Body of pancreas (tissue), 4 donors: Measurements from ENCODE around the gene ITGB6. TPM values are rescaled to one million over a fixed set of nuclear protein-coding genes. Genes with fewer than 3 reads are reported as not detected.
"Not testable (repeated sequence)": the region's sequence is repeated elsewhere in the genome, so short reads cannot be mapped to it uniquely, and the experiment has no call there.

Experiments
- ATAC-seq: fragments of 150-250 bp; one replicate; pipeline ENCODE4 v1.9.1; 2016
- DNase-seq, 4 donors: peaks; one replicate each; pipeline ENCODE4 v3.0.0-alpha.2; 2019
- H3K27ac ChIP-seq, 4 donors: fragments of 200-600 bp; sonication (generic); 1 replicate in 3 of 4; 2 replicates in 1 of 4; pipeline versions ENCODE4 v1.5.1 to v1.6.1; 2016 to 2019; ENCODE audit warnings: mild to moderate bottlenecking in 1 of 4, mixed read lengths in 1 of 4, moderate library complexity in 1 of 4
- H3K27me3 ChIP-seq, 2 donors: fragments of 200-600 bp; sonication (generic); one replicate each; pipeline ENCODE4 v1.6.0; 2016; ENCODE audit warnings: mild to moderate bottlenecking in 1 of 2
- H3K36me3 ChIP-seq, 2 donors: fragments of 200-600 bp; sonication (generic); replicated peaks in 1 of 2; 2 replicates each; pipeline ENCODE4 v1.5.1; 2016; ENCODE audit warnings: low read depth in 2 of 2; ENCODE audit not compliant: insufficient read depth in 1 of 2
- H3K4me1 ChIP-seq: fragments of 200-600 bp; sonication (generic); one replicate; pipeline ENCODE4 v1.6.0; 2016
- H3K4me3 ChIP-seq, 2 donors: fragments of 200-600 bp; sonication (generic); 1 replicate in 1 of 2; 2 replicates in 1 of 2; pipeline ENCODE4 v1.5.1; 2016 to 2019
- H3K9me3 ChIP-seq, 3 donors: fragments of 200-600 bp; sonication (generic); 1 replicate in 2 of 3; 2 replicates in 1 of 3; pipeline ENCODE4 v1.5.1; 2016
- POLR2A ChIP-seq, 3 donors: fragments of 450-650 bp; IDR thresholded peaks; one replicate each; pipeline ENCODE4 v1.6.1; 2016; ENCODE audit warnings: antibody characterized with exemption in 3 of 3, mild to moderate bottlenecking in 2 of 3
- WGBS, 2 donors: methylation state at CpG; one replicate each; pipeline ENCODE4 v1.1.5; 2017; 5-methylcytosine and 5-hydroxymethylcytosine counted together
- intact Hi-C: fragments of 100-400 bp; cut with DNase I; formaldehyde crosslinking; loops from one replicate; pipeline ENCODE4 v1.15.1; 2023
- total RNA-seq, 2 donors: library from RNA; depleted of rRNA; stranded (reverse); fragments of >200 nt; gene quantifications; one replicate each; pipeline ENCODE4 v1.1.0, GENCODE V29; 2016
- TF ChIP-seq, protein P1 (sequence below), 7 experiments: fragments of 450-650 bp in 4 of 7; fragments of 200-600 bp in 3 of 7; sonication (generic) in 3 of 7; IDR thresholded peaks; one replicate each; pipeline ENCODE4 v1.5.1; 2016 to 2019; ENCODE audit warnings: antibody characterized with exemption in 7 of 7

ITGB6 gene
- total RNA-seq, 2 donors from 2014 or later, result 5.3 to 9.9 TPM

DNA sequence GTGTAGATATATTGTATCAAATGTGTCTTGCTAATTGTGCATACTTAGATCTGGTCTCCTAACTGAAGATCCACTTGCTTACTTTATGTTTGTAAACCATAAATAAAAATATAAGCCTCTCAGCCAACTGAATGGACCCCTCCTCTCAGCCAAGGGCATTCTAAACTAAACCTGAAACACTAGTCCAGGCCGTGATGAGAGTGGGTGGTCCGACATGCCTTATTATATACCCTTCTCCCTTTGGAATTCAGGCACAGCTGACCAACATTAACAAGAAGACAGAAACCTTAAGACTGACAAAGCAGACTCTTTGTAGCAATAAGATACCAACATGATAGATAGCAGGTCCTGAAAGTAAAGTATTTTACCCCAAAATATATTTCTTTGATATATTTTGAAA is 73.3 kb downstream of the ITGB6 start:
- DNase-seq (no peak), ATAC-seq (no peak)
- H3K27me3 ChIP-seq, result no peaks in the 10 kb centered on the region
- no peaks in the 10 kb centered on the region for H3K4me1 ChIP-seq
- intact Hi-C loops, result no loop called here
- H3K9me3 ChIP-seq, result no peaks in the 10 kb centered on the region
- no peak overlapping the region for H3K27ac ChIP-seq
- WGBS, 2 donors, result 90% methylated on average over 2 of the region's 2 CpGs
- no peaks in the 10 kb centered on the region for H3K36me3 ChIP-seq
- TF ChIP-seq POLR2A (IDR thresholded peaks at IDR 0.05), result no peak
- TF ChIP-seq, protein P1, sequence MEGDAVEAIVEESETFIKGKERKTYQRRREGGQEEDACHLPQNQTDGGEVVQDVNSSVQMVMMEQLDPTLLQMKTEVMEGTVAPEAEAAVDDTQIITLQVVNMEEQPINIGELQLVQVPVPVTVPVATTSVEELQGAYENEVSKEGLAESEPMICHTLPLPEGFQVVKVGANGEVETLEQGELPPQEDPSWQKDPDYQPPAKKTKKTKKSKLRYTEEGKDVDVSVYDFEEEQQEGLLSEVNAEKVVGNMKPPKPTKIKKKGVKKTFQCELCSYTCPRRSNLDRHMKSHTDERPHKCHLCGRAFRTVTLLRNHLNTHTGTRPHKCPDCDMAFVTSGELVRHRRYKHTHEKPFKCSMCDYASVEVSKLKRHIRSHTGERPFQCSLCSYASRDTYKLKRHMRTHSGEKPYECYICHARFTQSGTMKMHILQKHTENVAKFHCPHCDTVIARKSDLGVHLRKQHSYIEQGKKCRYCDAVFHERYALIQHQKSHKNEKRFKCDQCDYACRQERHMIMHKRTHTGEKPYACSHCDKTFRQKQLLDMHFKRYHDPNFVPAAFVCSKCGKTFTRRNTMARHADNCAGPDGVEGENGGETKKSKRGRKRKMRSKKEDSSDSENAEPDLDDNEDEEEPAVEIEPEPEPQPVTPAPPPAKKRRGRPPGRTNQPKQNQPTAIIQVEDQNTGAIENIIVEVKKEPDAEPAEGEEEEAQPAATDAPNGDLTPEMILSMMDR (IDR thresholded peaks at IDR 0.05), result no peak
- no peak overlapping the region for H3K4me3 ChIP-seq

DNA sequence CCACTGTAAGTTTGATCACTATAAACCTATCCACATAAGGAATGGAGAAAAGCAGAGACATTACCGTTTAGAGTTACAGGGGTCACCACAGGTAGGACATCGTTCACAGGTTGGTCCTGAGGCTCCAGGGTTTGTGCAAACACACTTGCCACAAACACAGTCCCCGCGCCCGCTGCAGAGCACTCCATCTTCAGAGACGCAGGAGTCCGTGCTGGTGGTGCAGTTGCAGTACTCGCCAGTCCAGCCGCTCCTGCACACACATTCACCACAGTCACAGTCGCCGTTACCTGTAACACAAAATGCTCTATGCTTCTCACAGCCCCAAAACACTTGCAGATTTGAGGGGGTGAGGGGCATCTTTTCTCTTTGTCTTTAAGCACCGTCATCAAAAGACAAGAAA is 73.8 kb downstream of the ITGB6 start:
- H3K27ac ChIP-seq, result no peak overlapping the region
- ATAC-seq (no peak), DNase-seq (no peak)
- WGBS, 2 donors, result 78 to 82% methylated on average over 12 of the region's 12 CpGs
- intact Hi-C loops, result no loop called here
- no peak overlapping the region for H3K4me3 ChIP-seq
- H3K9me3 ChIP-seq, result no peaks in the 10 kb centered on the region
- no peaks in the 10 kb centered on the region for H3K27me3 ChIP-seq
- TF ChIP-seq, protein P1 (IDR thresholded peaks at IDR 0.05), result no peak
- TF ChIP-seq POLR2A (IDR thresholded peaks at IDR 0.05), result no peak
- no peaks in the 10 kb centered on the region for H3K36me3 ChIP-seq
- no peaks in the 10 kb centered on the region for H3K4me1 ChIP-seq

DNA sequence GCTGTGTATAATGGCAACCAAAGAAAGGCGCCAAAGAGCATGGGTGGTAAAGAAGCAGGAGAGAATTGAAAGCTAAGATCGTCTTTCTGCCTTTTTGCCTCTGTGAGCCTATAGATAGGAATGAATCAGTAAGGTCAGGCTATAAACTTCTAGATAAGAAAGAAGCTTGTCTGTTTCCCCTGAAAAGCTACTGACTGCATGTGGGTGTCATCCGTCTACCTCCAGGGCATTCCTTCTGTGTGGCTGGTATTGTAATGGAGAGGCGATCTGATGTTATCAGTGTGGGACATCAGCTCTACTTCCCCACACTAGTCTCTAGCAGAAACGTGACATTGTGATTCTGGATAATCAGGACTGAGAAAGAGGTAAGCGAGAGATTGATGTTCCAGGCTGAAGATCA is 74.2 kb downstream of the ITGB6 start:
- no peak for ATAC-seq
- no peak for TF ChIP-seq POLR2A (IDR thresholded peaks at IDR 0.05)
- TF ChIP-seq, protein P1 (IDR thresholded peaks at IDR 0.05), result no peak

DNA sequence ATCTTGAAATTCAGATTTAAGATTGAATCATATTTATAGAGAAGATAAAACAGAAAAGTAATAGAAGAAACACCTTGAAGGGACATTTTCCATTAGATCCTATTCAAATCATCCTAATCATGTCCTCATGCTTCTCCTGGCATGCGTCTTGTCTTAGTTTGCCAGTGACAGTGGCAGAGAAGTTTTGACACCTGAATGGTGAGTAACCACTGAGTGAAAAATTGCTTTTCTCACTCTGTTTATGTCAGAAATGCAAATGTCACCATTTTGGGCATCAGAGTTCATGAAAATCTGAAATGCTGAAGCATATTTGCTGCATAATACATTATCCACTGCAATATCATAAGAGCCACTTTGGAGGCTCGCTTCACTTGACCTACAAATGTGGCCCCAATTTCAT is 74.7 kb downstream of the ITGB6 start:
- TF ChIP-seq, protein P1 (IDR thresholded peaks at IDR 0.05), result no peak
- TF ChIP-seq POLR2A (IDR thresholded peaks at IDR 0.05), result no peak
- H3K4me1 ChIP-seq, result no peaks in the 10 kb centered on the region
- DNase-seq (no peak), ATAC-seq (no peak)
- H3K9me3 ChIP-seq, result no peaks in the 10 kb centered on the region
- no peak overlapping the region for H3K4me3 ChIP-seq
- intact Hi-C loops, result no loop called here
- WGBS, 2 donors, result 96% methylated on average over 2 of the region's 2 CpGs
- H3K36me3 ChIP-seq, result no peaks in the 10 kb centered on the region
- no peak overlapping the region for H3K27ac ChIP-seq
- no peaks in the 10 kb centered on the region for H3K27me3 ChIP-seq

More for the DNA sequence above, 74.2 kb downstream of the ITGB6 start:
- intact Hi-C loops, result no loop called here
- Histone ChIP-seq H3K27me3 (no peaks in the 10 kb centered on the region), H3K4me1 (no peaks in the 10 kb centered on the region), H3K27ac (no peak overlapping the region), H3K4me3 (no peak overlapping the region), H3K36me3 (no peaks in the 10 kb centered on the region), H3K9me3 (no peaks in the 10 kb centered on the region)
- DNase-seq, result no peak
- WGBS, 2 donors, result 83 to 84% methylated on average over 6 of the region's 6 CpGs

DNA sequence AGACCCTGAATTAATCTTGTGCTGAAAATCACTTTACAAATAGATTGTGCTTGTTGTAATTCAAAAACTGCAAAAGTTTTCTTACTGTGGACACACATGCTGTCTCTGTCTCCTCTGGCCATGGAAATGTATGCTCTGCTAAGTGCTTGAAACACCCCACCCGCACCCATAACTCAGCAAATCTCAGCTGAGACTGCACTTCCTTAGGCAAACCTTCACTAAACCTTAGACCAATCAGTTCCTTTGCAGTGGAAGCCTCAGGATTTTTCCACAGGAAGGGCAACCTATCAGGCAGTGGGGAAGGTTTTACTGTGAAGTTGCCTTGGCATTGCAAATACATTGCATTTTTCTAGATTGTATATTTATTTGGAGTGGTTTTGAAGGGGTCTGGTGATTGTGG is 75.5 kb downstream of the ITGB6 start:
- no peak for TF ChIP-seq POLR2A (IDR thresholded peaks at IDR 0.05)
- TF ChIP-seq, protein P1 (IDR thresholded peaks at IDR 0.05), result no peak
- intact Hi-C loops, result no loop called here
- H3K9me3 ChIP-seq, result no peaks in the 10 kb centered on the region

DNA sequence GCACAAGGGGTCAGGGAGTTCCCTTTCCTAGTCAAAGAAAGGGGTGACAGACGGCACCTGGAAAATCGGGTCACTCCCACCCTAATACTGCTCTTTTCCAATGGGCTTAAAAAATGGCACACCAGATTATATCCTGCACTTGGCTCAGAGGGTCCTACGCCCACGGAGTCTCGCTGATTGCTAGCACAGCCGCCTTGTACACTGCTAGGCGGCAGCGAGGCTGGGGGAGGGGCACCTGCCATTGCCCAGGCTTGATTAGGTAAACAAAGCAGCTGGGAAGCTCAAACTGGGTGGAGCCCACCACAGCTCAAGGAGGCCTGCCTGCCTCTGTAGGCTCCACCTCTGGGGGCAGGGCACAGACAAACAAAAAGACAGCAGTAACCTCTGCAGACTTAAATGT is 85.4 kb downstream of the ITGB6 start:
- H3K4me3 ChIP-seq, intact Hi-C loops, H3K27me3 ChIP-seq, DNase-seq, H3K9me3 ChIP-seq, H3K4me1 ChIP-seq, ATAC-seq, H3K27ac ChIP-seq, H3K36me3 ChIP-seq: not testable (repeated sequence)
- WGBS, 2 donors, result 76 to 90% methylated on average over 6 to 8 of the region's 8 CpGs

More for the DNA sequence above, 75.5 kb downstream of the ITGB6 start:
- no peaks in the 10 kb centered on the region for H3K27me3 ChIP-seq
- DNase-seq, result no peak
- no peak overlapping the region for H3K27ac ChIP-seq
- H3K36me3 ChIP-seq, result no peaks in the 10 kb centered on the region
- WGBS, 2 donors, result 64 to 90% methylated on average over 1 of the region's 1 CpG
- no peak for ATAC-seq
- H3K4me1 ChIP-seq, result no peaks in the 10 kb centered on the region
- no peak overlapping the region for H3K4me3 ChIP-seq
